ENCODE data around the gene TNPO2. TPM values are rescaled to one million over a fixed set of nuclear protein-coding genes. Genes with fewer than 3 reads are reported as not detected.

The TNPO2 gene
- total RNA-seq, 2 donors from 2014 or later: 79.0 to 88.9 TPM

- TF ChIP-seq CTCF (IDR thresholded peaks at IDR 0.05): no peak
- no peaks in the 10 kb centered on the region for H3K9me3 ChIP-seq
- ATAC-seq (ENCODE audit: insufficient number of reproducible peaks, low FRiP score, low read depth): no peak
- peak within 1 kb of the TSS; percentile 62 to 71 for H3K27ac ChIP-seq
- DNase-seq (ENCODE audit: low spot score): no peak
- peak within 1 kb of the TSS; percentile 91 for H3K4me3 ChIP-seq
- peaks cover 8% of the 10 kb centered on the region for H3K36me3 ChIP-seq
- H3K27me3 ChIP-seq (replicated peaks; ENCODE audit: insufficient read depth): no peaks in the 10 kb centered on the region
- H3K4me1 ChIP-seq (ENCODE audit: control insufficient read depth in 1 of 2, low read depth in 2 of 2): peaks cover 25 to 43% of the 10 kb centered on the region in 2 donors
Observed at GRCh38 chr19:12666265-12667048, 57.3 kb downstream of the TNPO2 start, which contains the start of the genes MAN2B1 and WDR83. TSS of gene MAN2B1 (minus strand) at chr19:12666742. CDS start at chr19:12666701, 41 bp downstream. TSS of gene WDR83 (plus strand) at chr19:12666807. CDS start at chr19:12669791, 2,984 bp downstream.

- Histone ChIP-seq H3K27ac (peak overlapping the region in 1 of 2 donors; percentile 62), H3K27me3 (replicated peaks; ENCODE audit: insufficient read depth) (no peaks in the 10 kb centered on the region), H3K9me3 (no peaks in the 10 kb centered on the region), H3K4me1 (ENCODE audit: control insufficient read depth in 1 of 2, low read depth in 2 of 2) (peaks cover 23 to 39% of the 10 kb centered on the region in 2 donors), H3K36me3 (peaks cover 15% of the 10 kb centered on the region), H3K4me3 (peak overlapping the region; percentile 91)
- no peak for ATAC-seq (ENCODE audit: insufficient number of reproducible peaks, low FRiP score, low read depth)
- TF ChIP-seq CTCF (IDR thresholded peaks at IDR 0.05): no peak
- no peak for DNase-seq (ENCODE audit: low spot score)
Observed at GRCh38 chr19:12665671-12666264, 58.0 kb downstream of the TNPO2 start.

GRCh38 chr19:12665281-12665573 lies 58.5 kb downstream of the TNPO2 start:
- no peaks in the 10 kb centered on the region for H3K27me3 ChIP-seq (replicated peaks; ENCODE audit: insufficient read depth)
- peaks cover 18 to 33% of the 10 kb centered on the region in 2 donors for H3K4me1 ChIP-seq (ENCODE audit: control insufficient read depth in 1 of 2, low read depth in 2 of 2)
- no peak for ATAC-seq (ENCODE audit: insufficient number of reproducible peaks, low FRiP score, low read depth)
- no peak for TF ChIP-seq CTCF (IDR thresholded peaks at IDR 0.05)
- peaks cover 20% of the 10 kb centered on the region for H3K36me3 ChIP-seq
- no peaks in the 10 kb centered on the region for H3K9me3 ChIP-seq
- H3K4me3 ChIP-seq: peak overlapping the region; percentile 91
- no peak for DNase-seq (ENCODE audit: low spot score)
- H3K27ac ChIP-seq: no peak overlapping the region

GRCh38 chr19:12664406-12665280 lies 59.1 kb downstream of the TNPO2 start:
- Histone ChIP-seq H3K4me3 (no peak overlapping the region), H3K36me3 (peaks cover 21% of the 10 kb centered on the region), H3K9me3 (no peaks in the 10 kb centered on the region), H3K27ac (no peak overlapping the region), H3K4me1 (ENCODE audit: control insufficient read depth in 1 of 2, low read depth in 2 of 2) (peaks cover 16 to 29% of the 10 kb centered on the region in 2 donors), H3K27me3 (replicated peaks; ENCODE audit: insufficient read depth) (no peaks in the 10 kb centered on the region)
- no peak for TF ChIP-seq CTCF (IDR thresholded peaks at IDR 0.05)
- DNase-seq (ENCODE audit: low spot score): no peak
- ATAC-seq (ENCODE audit: insufficient number of reproducible peaks, low FRiP score, low read depth): no peak

GRCh38 chr19:12660980-12661379 lies 62.8 kb downstream of the TNPO2 start:
- no peaks in the 10 kb centered on the region for H3K9me3 ChIP-seq
- no peak overlapping the region for H3K27ac ChIP-seq
- DNase-seq (ENCODE audit: low spot score): no peak
- peaks cover 28% of the 10 kb centered on the region for H3K36me3 ChIP-seq
- peaks cover 0 to 5% of the 10 kb centered on the region in 2 donors for H3K4me1 ChIP-seq (ENCODE audit: control insufficient read depth in 1 of 2, low read depth in 2 of 2)
- H3K4me3 ChIP-seq: no peak overlapping the region
- no peaks in the 10 kb centered on the region for H3K27me3 ChIP-seq (replicated peaks; ENCODE audit: insufficient read depth)
- no peak for TF ChIP-seq CTCF (IDR thresholded peaks at IDR 0.05)
- ATAC-seq (ENCODE audit: insufficient number of reproducible peaks, low FRiP score, low read depth): no peak
